Left kidney (tissue), 8 donors: ENCODE measurements around the gene GSTT2B. TPM values are rescaled to one million over a fixed set of nuclear protein-coding genes. Genes with fewer than 3 reads are reported as not detected.
"Not testable (repeated sequence)": the region's sequence is repeated elsewhere in the genome, so short reads cannot be mapped to it uniquely, and the experiment has no call there.

ENCODE experiments used
- DNase-seq: peaks from one replicate; pipeline ENCODE4 v3.0.0-alpha.2; 2013
- long read RNA-seq, 8 donors: transcript quantifications; one replicate each; lab custom pipeline, GENCODE V29; 2026
- polyA plus RNA-seq: library from polyadenylated mRNA; unstranded; fragments of 120-200 nt; gene quantifications from one replicate; pipeline ENCODE4 v1.2.1, GENCODE V29; 2013; ENCODE audit not compliant: insufficient read length

The GSTT2B gene
- 6.9 TPM for polyA plus RNA-seq
- long read RNA-seq, donor 1 = 0 reads
- long read RNA-seq, donor 2, transcript GSTT2B-201 (5 exons, 1,099 nt) = major isoform, 6 of 6 reads
- long read RNA-seq, donor 2, partial matches to known transcripts = 0 of 6 reads
- long read RNA-seq, donor 2, other reads (novel, unspliced or antisense) = 0 of 6 reads
- long read RNA-seq, donor 3, partial matches to known transcripts = 0 of 2 reads
- long read RNA-seq, donor 3, other reads (novel, unspliced or antisense) = 0 of 2 reads
- long read RNA-seq, donor 4 = 0 reads
- long read RNA-seq, donor 5, transcript GSTT2B-201 (5 exons, 1,099 nt) = major isoform, 17 of 22 reads
- long read RNA-seq, donor 5, transcript GSTT2B-202 (5 exons, 819 nt) = minor isoform, 5 of 22 reads
- long read RNA-seq, donor 5, partial matches to known transcripts = 0 of 22 reads
- long read RNA-seq, donor 5, other reads (novel, unspliced or antisense) = 0 of 22 reads
- long read RNA-seq, donor 6, partial matches to known transcripts = 0 of 2 reads
- long read RNA-seq, donor 6, other reads (novel, unspliced or antisense) = 0 of 2 reads
- long read RNA-seq, donor 7, transcript GSTT2B-201 (5 exons, 1,099 nt) = major isoform, 18 of 19 reads
- long read RNA-seq, donor 7, partial matches to known transcripts = 0 of 19 reads
- long read RNA-seq, donor 7, other reads (novel, unspliced or antisense) = 0 of 19 reads
- long read RNA-seq, donor 8 = 0 reads

GRCh38 chr22:23961084-23961771, at the start of gene GSTT2B:
Gene GSTT2B (minus strand): TSS chr22:23961195. CDS start chr22:23961131, 64 bp downstream.
- not testable (repeated sequence) for DNase-seq

- DNase-seq = no peak
Observed at GRCh38 chr22:24010018-24010391, 49.0 kb upstream of the GSTT2B start.

- no peak for DNase-seq
Observed at GRCh38 chr22:24009227-24010017, 48.4 kb upstream of the GSTT2B start.

- DNase-seq = no peak
Observed at GRCh38 chr22:24008381-24009226, 47.6 kb upstream of the GSTT2B start.

GRCh38 chr22:24008022-24008283, 47.0 kb upstream of the GSTT2B start:
- DNase-seq = no peak

GRCh38 chr22:24007253-24008021, 46.4 kb upstream of the GSTT2B start:
- DNase-seq = no peak

GRCh38 chr22:24006914-24007214, 45.9 kb upstream of the GSTT2B start:
- no peak for DNase-seq

GRCh38 chr22:24006207-24006913, 45.4 kb upstream of the GSTT2B start:
- DNase-seq = no peak

- no peak for DNase-seq
Observed at GRCh38 chr22:24005201-24005600, 44.2 kb upstream of the GSTT2B start, which contains the start of gene GSTT4. Gene GSTT4 (minus strand): TSS chr22:24005453. CDS start chr22:24005356, 97 bp downstream.

- no peak for DNase-seq
Observed at GRCh38 chr22:24003887-24004286, 42.9 kb upstream of the GSTT2B start.

- DNase-seq = no peak
Observed at GRCh38 chr22:24002851-24003250, 41.9 kb upstream of the GSTT2B start.

- no peak for DNase-seq
Observed at GRCh38 chr22:24002272-24002671, 41.3 kb upstream of the GSTT2B start.

GRCh38 chr22:24001314-24001713, 40.3 kb upstream of the GSTT2B start:
- no peak for DNase-seq

- not testable (repeated sequence) for DNase-seq
Observed at GRCh38 chr22:23999779-24000178, 38.8 kb upstream of the GSTT2B start.

GRCh38 chr22:23997092-23997491, 36.1 kb upstream of the GSTT2B start:
- no peak for DNase-seq

- DNase-seq = not testable (repeated sequence)
Observed at GRCh38 chr22:23993581-23994177, 32.7 kb upstream of the GSTT2B start.

GRCh38 chr22:23993080-23993479, 32.1 kb upstream of the GSTT2B start:
- not testable (repeated sequence) for DNase-seq

GRCh38 chr22:23989583-23990244, 28.7 kb upstream of the GSTT2B start:
- not testable (repeated sequence) for DNase-seq
